Naive thymus-derived CD4-positive, alpha-beta T cell (primary cell): ENCODE data around the gene FILIP1L. TPM values are rescaled to one million over a fixed set of nuclear protein-coding genes. Genes with fewer than 3 reads are reported as not detected.
A peak's percentile ranks its signal among the peaks of the same experiment; 100 is the strongest.

Source experiments
- ATAC-seq: fragments of 150-1000 bp; cut with Tn5 transposase; 2 replicates; pipeline ENCODE4 v1.10.0; 2021; ENCODE audit warnings: mild to moderate bottlenecking, moderate library complexity
- CTCF ChIA-PET: fragments of 350-600 bp; sonication (Branson Sonifier 250); formaldehyde crosslinking; loops from one replicate; lab custom pipeline; 2021; ENCODE audit warnings: antibody characterized with exemption; lab: Charles Lee
- POLR2A ChIA-PET: fragments of 350-600 bp; sonication (Branson Sonifier 250); formaldehyde crosslinking; loops from one replicate; lab custom pipeline; 2021; ENCODE audit warnings: antibody characterized with exemption, inconsistent platforms; lab: Charles Lee
- DNase-seq, 9 donors: peaks; one replicate each; pipeline versions ENCODE4 v3.0.0 to v3.0.0-alpha.2; 2020 to 2022; ENCODE audit warnings: mixed read lengths in 1 of 9
- H3K27ac ChIP-seq: one replicate; pipeline ENCODE4 v1.7.0; 2013; ENCODE audit warnings: mild to moderate bottlenecking, low read depth, low read length, moderate library complexity
- H3K27me3 ChIP-seq, 2 donors: one replicate each; pipeline ENCODE4 v1.7.0; 2013; ENCODE audit warnings: low read length in 2 of 2, mild to moderate bottlenecking in 2 of 2, moderate library complexity in 2 of 2; ENCODE audit not compliant: control insufficient read depth in 2 of 2, insufficient read depth in 2 of 2
- H3K36me3 ChIP-seq, 3 experiments: 1 replicate in 2 of 3; 2 replicates in 1 of 3; pipeline ENCODE4 v1.7.0; 2013; ENCODE audit warnings: low read length in 3 of 3, mild to moderate bottlenecking in 3 of 3, moderate library complexity in 1 of 3; ENCODE audit not compliant: insufficient read depth in 3 of 3, control insufficient read depth in 2 of 3
- H3K4me1 ChIP-seq, 2 donors: one replicate each; pipeline ENCODE4 v1.7.0; 2013; ENCODE audit warnings: low read length in 2 of 2, mild to moderate bottlenecking in 2 of 2, moderate library complexity in 1 of 2; ENCODE audit not compliant: control insufficient read depth in 2 of 2, insufficient read depth in 2 of 2
- H3K4me3 ChIP-seq: 2 replicates; pipeline ENCODE4 v1.7.0; 2013; ENCODE audit warnings: mild to moderate bottlenecking, low read length
- H3K9me3 ChIP-seq, 3 experiments: 1 replicate in 2 of 3; 2 replicates in 1 of 3; pipeline ENCODE4 v1.7.0; 2013; ENCODE audit warnings: low read length in 3 of 3; ENCODE audit not compliant: control insufficient read depth in 2 of 3
- H3K27ac Mint-ChIP-seq, 9 donors: one replicate each; pipeline ENCODE4 v1.8.0; 2020 to 2022; ENCODE audit warnings: mixed read lengths in 9 of 9, mild to moderate bottlenecking in 8 of 9, moderate library complexity in 5 of 9, inconsistent platforms in 2 of 9
- H3K27me3 Mint-ChIP-seq, 5 donors: one replicate each; pipeline ENCODE4 v1.8.0; 2021 to 2022; ENCODE audit warnings: mixed read lengths in 5 of 5, mild to moderate bottlenecking in 1 of 5
- H3K36me3 Mint-ChIP-seq, 5 donors: one replicate each; pipeline ENCODE4 v1.8.0; 2020 to 2022; ENCODE audit warnings: mixed read lengths in 5 of 5, mild to moderate bottlenecking in 3 of 5, inconsistent platforms in 1 of 5
- H3K4me1 Mint-ChIP-seq, 7 donors: one replicate each; pipeline ENCODE4 v1.8.0; 2020 to 2022; ENCODE audit warnings: mixed read lengths in 7 of 7, mild to moderate bottlenecking in 3 of 7, inconsistent platforms in 1 of 7
- H3K4me3 Mint-ChIP-seq, 10 donors: one replicate each; pipeline ENCODE4 v1.8.0; 2020 to 2022; ENCODE audit warnings: mild to moderate bottlenecking in 10 of 10, mixed read lengths in 10 of 10, moderate library complexity in 6 of 10, inconsistent platforms in 2 of 10
- H3K9me3 Mint-ChIP-seq, 11 donors: one replicate each; pipeline ENCODE4 v1.8.0; 2020 to 2022; ENCODE audit warnings: mixed read lengths in 11 of 11, mild to moderate bottlenecking in 4 of 11, inconsistent platforms in 1 of 11, moderate library complexity in 1 of 11
- intact Hi-C, 2 donors: fragments of 100-400 bp; cut with micrococcal nuclease; formaldehyde crosslinking; loops; one replicate each; pipeline ENCODE4 v1.15.1; 2023
- polyA plus RNA-seq, 2 donors: library from polyadenylated mRNA; unstranded; fragments of 300-500 nt; fragmentation: Illumina TruSeq; gene quantifications; one replicate each; pipeline ENCODE4 v1.2.3, GENCODE V29; 2021
- total RNA-seq, 6 experiments: library from RNA in 5 of 6; stranded (reverse) in 5 of 6; gene quantifications; 1 replicate in 5 of 6; 2 replicates in 1 of 6; pipeline ENCODE4 v1.2.3 and lab custom pipeline; 2021 to 2026

Gene FILIP1L
- total and polyA plus RNA-seq, 7 experiments from 2014 or later, result 0.13 to 6.7 (median 0.39) TPM; not detected in 2

DNA sequence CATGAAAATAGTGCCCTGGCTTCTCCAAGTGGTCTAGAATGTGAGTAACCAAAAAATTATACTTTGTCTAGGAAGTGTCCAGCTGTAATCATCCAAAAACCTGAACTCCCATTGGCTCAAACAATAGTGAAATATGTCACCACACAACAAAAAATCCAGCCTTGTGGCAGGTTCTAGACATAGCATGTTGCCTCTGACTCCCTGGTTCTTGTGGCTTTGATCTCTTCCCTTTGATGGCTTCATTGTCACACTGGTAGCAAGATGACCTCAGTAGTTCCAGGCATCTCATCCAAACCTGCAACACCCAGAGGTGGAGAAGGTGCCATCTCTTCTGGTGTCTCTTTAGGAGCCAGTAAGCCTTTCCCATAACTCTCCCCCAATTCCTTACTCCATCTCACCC, 222.0 kb downstream of the FILIP1L start:
- no peaks in the 10 kb centered on the region for H3K9me3 ChIP-seq
- no peak overlapping the region for H3K27ac Mint-ChIP-seq
- H3K27me3 ChIP-seq, result no peaks in the 10 kb centered on the region
- no peaks in the 10 kb centered on the region for H3K27me3 Mint-ChIP-seq
- ATAC-seq (no peak), DNase-seq (no peak)
- H3K4me3 Mint-ChIP-seq, result no peak overlapping the region
- POLR2A ChIA-PET, result no interaction called here
- H3K36me3 ChIP-seq, result no peaks in the 10 kb centered on the region
- CTCF ChIA-PET, result no interaction called here
- peaks cover 4 to 13% (median 10%) of the 10 kb centered on the region in 7 donors for H3K4me1 Mint-ChIP-seq
- peaks cover 0 to 9% (median 0%) of the 10 kb centered on the region in 11 donors for H3K9me3 Mint-ChIP-seq
- no peak overlapping the region for H3K4me3 ChIP-seq
- intact Hi-C loops, result no loop called here
- peaks cover 0 to 28% (median 22%) of the 10 kb centered on the region in 5 donors for H3K36me3 Mint-ChIP-seq
- H3K4me1 ChIP-seq, result no peaks in the 10 kb centered on the region
- H3K27ac ChIP-seq, result no peak overlapping the region

DNA sequence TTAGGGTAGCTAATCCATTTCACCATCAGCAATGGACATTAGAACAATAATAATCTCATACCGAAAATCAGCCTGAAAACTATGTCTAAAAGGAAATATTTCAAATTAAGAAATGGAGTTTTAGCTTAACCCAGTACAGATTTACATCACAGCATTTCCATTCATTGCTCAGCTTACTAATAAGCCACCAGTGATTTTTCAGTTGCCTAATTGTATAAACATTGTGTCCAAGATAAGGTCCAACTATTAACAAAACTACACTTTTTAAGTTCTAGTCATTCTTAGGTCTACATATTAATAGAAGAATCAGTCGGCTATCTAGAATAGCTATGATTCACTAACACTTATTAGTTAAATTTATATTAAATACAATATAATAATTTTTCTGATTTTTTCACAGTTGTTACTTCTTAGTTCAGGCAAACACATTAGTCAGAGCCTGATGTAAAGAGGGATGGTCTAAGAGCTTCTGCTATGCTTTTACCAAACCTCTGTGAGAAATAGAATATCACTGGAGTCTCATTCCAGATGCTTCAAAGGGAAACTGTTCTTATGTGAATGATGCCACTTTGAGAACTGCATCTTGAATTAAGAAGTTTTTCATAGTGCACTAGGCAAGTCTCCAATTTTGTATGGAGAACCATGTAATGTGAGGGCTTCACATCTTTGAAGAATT, 222.6 kb downstream of the FILIP1L start:
- H3K36me3 Mint-ChIP-seq, result peaks cover 0 to 31% (median 26%) of the 10 kb centered on the region in 5 donors
- peaks cover 0 to 9% (median 0%) of the 10 kb centered on the region in 11 donors for H3K9me3 Mint-ChIP-seq
- intact Hi-C loops, result no loop called here
- peaks cover 4 to 13% (median 10%) of the 10 kb centered on the region in 7 donors for H3K4me1 Mint-ChIP-seq
- Histone ChIP-seq H3K9me3 (no peaks in the 10 kb centered on the region), H3K27ac (no peak overlapping the region), H3K27me3 (no peaks in the 10 kb centered on the region), H3K36me3 (no peaks in the 10 kb centered on the region), H3K4me3 (no peak overlapping the region), H3K4me1 (no peaks in the 10 kb centered on the region)
- no peaks in the 10 kb centered on the region for H3K27me3 Mint-ChIP-seq
- CTCF ChIA-PET, result no interaction called here
- DNase-seq, result no peak
- ATAC-seq, result no peak
- no peak overlapping the region for H3K4me3 Mint-ChIP-seq
- POLR2A ChIA-PET, result no interaction called here
- H3K27ac Mint-ChIP-seq, result no peak overlapping the region

- H3K4me3 Mint-ChIP-seq, result peak overlapping the region in 1 of 10 donors; percentile 5
- peaks cover 15 to 27% (median 25%) of the 10 kb centered on the region in 7 donors for H3K4me1 Mint-ChIP-seq
- peak overlapping the region in 1 of 9 donors; percentile 0 for H3K27ac Mint-ChIP-seq
Measured at GRCh38 chr3:99885851-99886250, 228.4 kb downstream of the FILIP1L start.

GRCh38 chr3:99885085-99885484, 229.2 kb downstream of the FILIP1L start:
- Histone ChIP-seq H3K27ac (no peak overlapping the region), H3K4me1 (peaks cover 7 to 10% of the 10 kb centered on the region in 2 donors), H3K27me3 (no peaks in the 10 kb centered on the region), H3K36me3 (no peaks in the 10 kb centered on the region), H3K9me3 (no peaks in the 10 kb centered on the region), H3K4me3 (no peak overlapping the region)
- peak overlapping the region in 4 of 10 donors; percentile 10 to 70 (median 18) for H3K4me3 Mint-ChIP-seq
- peaks cover 0 to 8% (median 0%) of the 10 kb centered on the region in 11 donors for H3K9me3 Mint-ChIP-seq
- H3K27me3 Mint-ChIP-seq, result no peaks in the 10 kb centered on the region
- peaks cover 15 to 27% (median 25%) of the 10 kb centered on the region in 7 donors for H3K4me1 Mint-ChIP-seq
- intact Hi-C loops, result no loop called here
- POLR2A ChIA-PET, result interaction anchor here (0.7 kb wide), 1 partner anchor 52 kb away, joined by 3 read pairs; no protein-coding TSS in a partner anchor
- no peak for ATAC-seq
- peaks cover 7 to 14% (median 13%) of the 10 kb centered on the region in 5 donors for H3K36me3 Mint-ChIP-seq
- CTCF ChIA-PET, result interaction anchor here (1.1 kb wide), 1 partner anchor 62 kb away, joined by 3 read pairs; no protein-coding TSS in a partner anchor
- no peak for DNase-seq
- H3K27ac Mint-ChIP-seq, result no peak overlapping the region

More at GRCh38 chr3:99885851-99886250, 228.4 kb downstream of the FILIP1L start:
- intact Hi-C loops, result no loop called here
- H3K36me3 ChIP-seq, result no peaks in the 10 kb centered on the region
- ChIA-PET POLR2A (no interaction called here), CTCF (no interaction called here)
- ATAC-seq (no peak), DNase-seq (no peak)
- no peaks in the 10 kb centered on the region for H3K27me3 Mint-ChIP-seq
- H3K36me3 Mint-ChIP-seq, result peaks cover 7 to 20% (median 14%) of the 10 kb centered on the region in 5 donors
- H3K4me1 ChIP-seq, result peaks cover 7 to 10% of the 10 kb centered on the region in 2 donors
- H3K4me3 ChIP-seq, result no peak overlapping the region
- no peak overlapping the region for H3K27ac ChIP-seq
- H3K27me3 ChIP-seq, result no peaks in the 10 kb centered on the region
- peaks cover 0 to 9% (median 0%) of the 10 kb centered on the region in 11 donors for H3K9me3 Mint-ChIP-seq
- H3K9me3 ChIP-seq, result no peaks in the 10 kb centered on the region

GRCh38 chr3:99884484-99884883, 229.8 kb downstream of the FILIP1L start:
- Mint-ChIP-seq H3K4me1 (peaks cover 15 to 27% (median 25%) of the 10 kb centered on the region in 7 donors), H3K4me3 (peak overlapping the region in 5 of 10 donors; percentile 10 to 70 (median 20)), H3K27me3 (no peaks in the 10 kb centered on the region), H3K27ac (peak overlapping the region in 6 of 9 donors; percentile 1 to 44 (median 12)), H3K9me3 (peaks cover 0 to 6% (median 0%) of the 10 kb centered on the region in 11 donors), H3K36me3 (peaks cover 7 to 11% (median 9%) of the 10 kb centered on the region in 5 donors)
- Histone ChIP-seq H3K9me3 (no peaks in the 10 kb centered on the region), H3K36me3 (no peaks in the 10 kb centered on the region), H3K4me1 (peaks cover 7 to 10% of the 10 kb centered on the region in 2 donors), H3K27me3 (no peaks in the 10 kb centered on the region), H3K27ac (no peak overlapping the region), H3K4me3 (no peak overlapping the region)
- peak; percentile 54 for ATAC-seq
- intact Hi-C loops, result loop anchor here in 1 of 2 donors (1.0 kb wide), 1 partner anchor 8 kb away; no protein-coding TSS in a partner anchor
- CTCF ChIA-PET, result interaction anchor here (1.1 kb wide), 1 partner anchor 61 kb away, joined by 3 read pairs; no protein-coding TSS in a partner anchor
- POLR2A ChIA-PET, result interaction anchor here (0.7 kb wide), 1 partner anchor 51 kb away, joined by 3 read pairs; no protein-coding TSS in a partner anchor
- DNase-seq, result no peak

DNA sequence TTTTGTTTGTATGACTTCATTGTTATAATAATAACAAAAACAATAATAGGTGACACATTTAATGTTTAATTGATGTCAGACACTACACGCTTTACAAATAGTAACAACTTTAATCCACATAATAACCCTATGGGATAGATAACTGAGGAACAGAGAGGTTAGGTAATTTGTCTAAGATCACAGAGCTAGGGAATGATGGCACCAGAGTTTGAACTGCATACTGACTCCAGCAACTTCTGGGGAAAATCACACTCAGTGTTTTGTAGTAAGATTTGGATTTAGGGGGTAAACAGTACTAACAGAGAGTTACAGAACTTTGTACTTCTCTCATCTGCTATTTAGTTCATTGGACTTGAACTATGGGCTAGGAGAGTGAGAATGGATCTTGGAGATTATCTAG, 230.6 kb downstream of the FILIP1L start:
- ATAC-seq, result no peak
- H3K4me3 ChIP-seq, result no peak overlapping the region
- intact Hi-C loops, result loop anchor here in 1 of 2 donors (1.0 kb wide), 1 partner anchor 7 kb away; no protein-coding TSS in a partner anchor
- H3K9me3 ChIP-seq, result no peaks in the 10 kb centered on the region
- no peak for DNase-seq
- H3K4me1 ChIP-seq, result peaks cover 7 to 10% of the 10 kb centered on the region in 2 donors
- H3K27ac ChIP-seq, result no peak overlapping the region
- no peak overlapping the region for H3K4me3 Mint-ChIP-seq
- H3K27me3 Mint-ChIP-seq, result peaks cover 0 to 4% (median 0%) of the 10 kb centered on the region in 5 donors
- no peaks in the 10 kb centered on the region for H3K27me3 ChIP-seq
- POLR2A ChIA-PET, result no interaction called here
- peak overlapping the region in 1 of 9 donors; percentile 14 for H3K27ac Mint-ChIP-seq
- peaks cover 7 to 11% (median 9%) of the 10 kb centered on the region in 5 donors for H3K36me3 Mint-ChIP-seq
- H3K4me1 Mint-ChIP-seq, result peaks cover 15 to 27% (median 25%) of the 10 kb centered on the region in 7 donors
- CTCF ChIA-PET, result no interaction called here
- H3K36me3 ChIP-seq, result no peaks in the 10 kb centered on the region
- peaks cover 0 to 6% (median 0%) of the 10 kb centered on the region in 11 donors for H3K9me3 Mint-ChIP-seq
